Tibial artery (tissue), 4 donors: ENCODE measurements around the gene PAX5.

Experiments
- DNase-seq, 2 donors: peaks; one replicate each; pipeline ENCODE4 v3.0.0-alpha.2; 2019
- H3K27ac ChIP-seq, 2 donors: fragments of 200-600 bp; sonication (generic) in 1 of 2; 1 replicate in 1 of 2; 2 replicates in 1 of 2; pipeline ENCODE4 v1.5.1; 2018 to 2019; ENCODE audit warnings: mild to moderate bottlenecking in 1 of 2
- H3K27me3 ChIP-seq, 2 donors: fragments of 200-600 bp; sonication (generic) in 1 of 2; one replicate each; pipeline versions ENCODE4 v1.5.1 to v1.6.0; 2016 to 2019
- H3K36me3 ChIP-seq, 3 donors: fragments of 200-600 bp; sonication (generic) in 2 of 3; one replicate each; pipeline ENCODE4 v1.5.1; 2016 to 2019; ENCODE audit warnings: mild to moderate bottlenecking in 2 of 3
- H3K4me1 ChIP-seq, 4 donors: fragments of 200-600 bp; sonication (generic) in 2 of 4; 1 replicate in 3 of 4; 2 replicates in 1 of 4; pipeline ENCODE4 v1.5.1; 2016 to 2019
- H3K4me3 ChIP-seq, 2 donors: fragments of 200-600 bp; sonication (generic) in 1 of 2; 1 replicate in 1 of 2; 2 replicates in 1 of 2; pipeline ENCODE4 v1.5.1; 2018 to 2019; ENCODE audit warnings: mild to moderate bottlenecking in 2 of 2
- H3K9me3 ChIP-seq, 3 donors: fragments of 200-600 bp; sonication (generic) in 1 of 3; one replicate each; pipeline ENCODE4 v1.5.1; 2016 to 2019
- intact Hi-C: fragments of 100-400 bp; cut with DNase I; formaldehyde crosslinking; loops from one replicate; pipeline ENCODE4 v1.15.0; 2023; ENCODE audit warnings: low total_unique reads
- TF ChIP-seq, protein P1 (sequence below), 2 experiments: fragments of 200-600 bp in 1 of 2; fragments of 450-650 bp in 1 of 2; IDR thresholded peaks; one replicate each; pipeline ENCODE4 v1.5.1; 2017 to 2019; ENCODE audit warnings: antibody characterized with exemption in 2 of 2, mild to moderate bottlenecking in 1 of 2, moderate library complexity in 1 of 2

PAX5 gene

DNA sequence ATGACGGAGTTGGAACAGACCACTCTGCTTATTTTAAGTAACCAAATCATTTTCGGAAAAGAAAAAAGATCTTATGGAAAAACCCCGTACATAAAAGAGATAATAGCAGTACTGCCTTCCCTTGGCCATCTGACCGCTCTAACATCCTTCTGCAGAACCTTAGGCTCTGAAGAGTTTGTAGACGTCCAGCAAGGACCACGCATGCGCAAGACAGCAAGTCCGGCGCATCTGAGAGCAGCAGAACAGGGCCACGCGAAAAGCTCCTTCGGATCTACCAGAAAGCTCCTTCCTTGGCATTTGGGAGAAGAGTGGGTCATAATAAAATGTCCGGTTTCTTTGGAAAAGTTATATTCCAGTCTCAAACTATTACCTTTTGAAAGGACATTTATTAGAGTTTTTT lies 26.8 kb downstream of the PAX5 start:
- H3K4me1 ChIP-seq, result peaks cover 0 to 5% (median 0%) of the 10 kb centered on the region in 4 donors
- no peak for DNase-seq
- H3K27ac ChIP-seq, result no peak overlapping the region
- intact Hi-C loops, result no loop called here
- no peak overlapping the region for H3K4me3 ChIP-seq
- TF ChIP-seq, protein P1, sequence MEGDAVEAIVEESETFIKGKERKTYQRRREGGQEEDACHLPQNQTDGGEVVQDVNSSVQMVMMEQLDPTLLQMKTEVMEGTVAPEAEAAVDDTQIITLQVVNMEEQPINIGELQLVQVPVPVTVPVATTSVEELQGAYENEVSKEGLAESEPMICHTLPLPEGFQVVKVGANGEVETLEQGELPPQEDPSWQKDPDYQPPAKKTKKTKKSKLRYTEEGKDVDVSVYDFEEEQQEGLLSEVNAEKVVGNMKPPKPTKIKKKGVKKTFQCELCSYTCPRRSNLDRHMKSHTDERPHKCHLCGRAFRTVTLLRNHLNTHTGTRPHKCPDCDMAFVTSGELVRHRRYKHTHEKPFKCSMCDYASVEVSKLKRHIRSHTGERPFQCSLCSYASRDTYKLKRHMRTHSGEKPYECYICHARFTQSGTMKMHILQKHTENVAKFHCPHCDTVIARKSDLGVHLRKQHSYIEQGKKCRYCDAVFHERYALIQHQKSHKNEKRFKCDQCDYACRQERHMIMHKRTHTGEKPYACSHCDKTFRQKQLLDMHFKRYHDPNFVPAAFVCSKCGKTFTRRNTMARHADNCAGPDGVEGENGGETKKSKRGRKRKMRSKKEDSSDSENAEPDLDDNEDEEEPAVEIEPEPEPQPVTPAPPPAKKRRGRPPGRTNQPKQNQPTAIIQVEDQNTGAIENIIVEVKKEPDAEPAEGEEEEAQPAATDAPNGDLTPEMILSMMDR (IDR thresholded peaks at IDR 0.05), result no peak
- no peaks in the 10 kb centered on the region for H3K36me3 ChIP-seq
- H3K9me3 ChIP-seq, result no peaks in the 10 kb centered on the region
- peaks cover 0 to 46% of the 10 kb centered on the region in 2 donors for H3K27me3 ChIP-seq

DNA sequence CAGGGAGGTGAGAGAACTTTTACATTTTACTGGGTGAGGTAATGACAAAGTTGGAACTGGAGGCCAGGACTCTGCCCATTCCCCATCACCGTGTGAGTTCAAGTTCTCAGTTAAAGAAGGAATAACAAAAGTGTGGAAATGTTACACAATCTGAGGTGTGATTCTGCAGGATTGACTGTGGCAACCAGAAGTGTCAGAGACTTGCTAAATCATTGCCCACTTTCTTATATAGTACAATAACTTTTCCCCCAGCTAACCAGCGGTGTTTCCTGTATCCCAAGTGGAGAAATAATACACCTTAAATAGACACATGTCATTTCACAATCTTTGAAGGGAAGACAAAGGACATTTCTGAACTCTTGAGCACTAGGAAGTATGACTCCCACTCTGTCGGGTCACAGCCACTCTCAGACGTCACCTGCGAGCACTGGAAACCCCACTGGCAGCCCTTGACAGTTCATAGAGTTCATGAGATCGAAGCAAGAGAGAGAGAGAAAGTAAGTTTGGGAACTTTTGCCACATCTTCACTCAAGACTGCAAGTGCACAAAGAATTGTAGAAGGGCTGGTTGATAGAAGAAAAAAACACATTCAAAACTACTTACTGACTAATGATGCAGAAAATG lies 28.4 kb downstream of the PAX5 start:
- Histone ChIP-seq H3K27ac (no peak overlapping the region), H3K27me3 (peaks cover 0 to 57% of the 10 kb centered on the region in 2 donors), H3K9me3 (no peaks in the 10 kb centered on the region), H3K4me1 (peaks cover 0 to 5% (median 0%) of the 10 kb centered on the region in 4 donors), H3K4me3 (no peak overlapping the region), H3K36me3 (no peaks in the 10 kb centered on the region)
- intact Hi-C loops, result no loop called here
- DNase-seq, result no peak
- TF ChIP-seq, protein P1 (IDR thresholded peaks at IDR 0.05), result no peak

DNA sequence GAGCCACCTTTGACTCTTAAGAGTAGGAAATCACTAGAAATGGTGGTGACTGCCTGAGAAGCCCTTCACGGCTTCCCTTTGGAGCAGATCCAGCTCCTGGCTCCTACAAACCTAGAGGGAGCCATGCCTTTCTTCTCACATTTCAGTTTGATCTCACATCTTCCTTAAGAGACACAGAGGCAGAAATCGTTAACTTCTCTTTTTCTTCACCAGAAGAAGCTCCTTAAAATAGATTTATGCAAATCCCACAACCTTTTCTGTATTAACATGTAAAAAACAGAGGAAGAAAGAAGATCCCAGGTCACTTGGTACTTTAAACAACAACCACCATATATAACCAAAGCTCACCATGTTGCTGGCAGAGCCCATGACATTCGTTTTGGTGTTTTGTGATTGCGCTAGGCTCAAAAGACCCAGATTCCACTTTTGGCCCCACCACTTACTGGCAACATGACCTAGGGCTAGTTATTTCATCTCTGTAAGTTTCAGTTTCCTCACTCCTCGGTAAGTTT lies 29.6 kb downstream of the PAX5 start:
- intact Hi-C loops, result no loop called here
- Histone ChIP-seq H3K27me3 (peaks cover 0 to 63% of the 10 kb centered on the region in 2 donors), H3K4me1 (peaks cover 0 to 5% (median 0%) of the 10 kb centered on the region in 4 donors), H3K4me3 (no peak overlapping the region), H3K36me3 (no peaks in the 10 kb centered on the region), H3K27ac (no peak overlapping the region), H3K9me3 (no peaks in the 10 kb centered on the region)
- no peak for DNase-seq
- TF ChIP-seq, protein P1 (IDR thresholded peaks at IDR 0.05), result no peak

DNA sequence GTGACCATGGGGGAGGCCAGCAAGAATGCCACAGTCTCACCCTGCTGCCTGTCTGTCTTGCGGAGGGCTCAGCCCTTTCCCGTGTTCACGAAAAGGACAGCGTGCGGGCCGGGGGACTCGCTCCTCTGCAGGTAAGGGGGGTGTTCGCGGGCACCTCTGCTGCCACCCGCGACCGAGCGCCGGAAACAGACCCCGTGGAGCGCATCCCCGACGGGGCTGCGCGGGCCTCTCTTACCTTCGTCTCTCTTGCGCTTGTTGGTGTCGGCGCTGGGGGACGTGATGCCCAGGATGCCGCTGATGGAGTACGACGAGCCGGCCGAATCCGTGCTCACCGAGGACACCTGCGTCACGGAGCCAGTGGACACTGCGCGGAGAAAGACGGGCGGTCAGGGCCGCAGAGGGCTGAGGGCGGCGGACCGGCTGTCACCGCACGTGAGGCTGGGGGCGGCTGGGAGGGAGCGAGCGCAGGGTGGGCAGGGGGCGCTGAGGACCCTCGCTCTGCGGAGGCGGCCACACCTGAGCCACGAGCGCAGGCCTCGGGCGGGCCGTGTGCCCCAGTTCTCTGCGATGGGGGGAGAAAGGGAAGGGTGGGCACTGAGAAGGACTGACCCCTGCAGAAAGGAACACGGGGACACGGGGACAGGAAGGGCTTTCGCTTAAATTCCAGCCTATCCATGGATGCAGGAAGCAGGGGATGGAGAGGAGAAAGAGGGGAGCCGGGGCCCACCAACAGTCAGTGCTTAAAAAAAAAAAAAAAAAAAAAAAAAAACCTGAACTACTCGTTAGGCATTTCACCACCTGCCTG lies 31.5 kb downstream of the PAX5 start:
- intact Hi-C loops, result no loop called here
- H3K27ac ChIP-seq, result no peak overlapping the region
- no peak for DNase-seq
- H3K4me1 ChIP-seq, result peaks cover 0 to 5% (median 0%) of the 10 kb centered on the region in 4 donors
- H3K9me3 ChIP-seq, result no peaks in the 10 kb centered on the region
- H3K27me3 ChIP-seq, result peaks cover 0 to 62% of the 10 kb centered on the region in 2 donors
- no peak overlapping the region for H3K4me3 ChIP-seq
- TF ChIP-seq, protein P1 (IDR thresholded peaks at IDR 0.05), result no peak
- no peaks in the 10 kb centered on the region for H3K36me3 ChIP-seq

DNA sequence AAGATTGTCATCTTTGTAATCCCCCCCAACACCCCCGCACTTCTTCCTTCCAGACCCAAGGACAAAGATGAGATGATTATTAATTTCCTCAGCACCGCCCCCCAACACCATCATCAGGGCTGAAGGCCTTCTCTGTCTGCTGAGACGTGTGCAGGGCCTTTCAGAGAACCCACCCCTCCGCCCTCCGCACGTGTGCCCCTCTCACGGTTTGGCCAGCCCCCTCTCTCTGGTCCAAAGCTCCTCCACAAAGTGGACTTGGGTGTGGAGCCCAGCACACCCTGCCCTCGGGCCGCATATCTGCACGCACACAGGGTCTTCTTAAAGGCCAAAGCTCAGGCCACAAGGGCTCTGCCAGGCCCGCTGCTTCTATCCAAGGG lies 32.0 kb downstream of the PAX5 start:
- H3K36me3 ChIP-seq, result no peaks in the 10 kb centered on the region
- no peak overlapping the region for H3K27ac ChIP-seq
- H3K4me1 ChIP-seq, result peaks cover 0 to 5% (median 0%) of the 10 kb centered on the region in 4 donors
- no peak for DNase-seq
- H3K27me3 ChIP-seq, result peaks cover 0 to 61% of the 10 kb centered on the region in 2 donors
- TF ChIP-seq, protein P1 (IDR thresholded peaks at IDR 0.05), result no peak
- H3K4me3 ChIP-seq, result no peak overlapping the region
- intact Hi-C loops, result no loop called here
- no peaks in the 10 kb centered on the region for H3K9me3 ChIP-seq
